Measurements from ENCODE around the gene TMEM97. TPM values are rescaled to one million over a fixed set of nuclear protein-coding genes. Genes with fewer than 3 reads are reported as not detected.
A peak's percentile ranks its signal among the peaks of the same experiment; 100 is the strongest.

TMEM97 gene
- total RNA-seq, 1 experiment from 2014 or later = 55.6 TPM

DNA sequence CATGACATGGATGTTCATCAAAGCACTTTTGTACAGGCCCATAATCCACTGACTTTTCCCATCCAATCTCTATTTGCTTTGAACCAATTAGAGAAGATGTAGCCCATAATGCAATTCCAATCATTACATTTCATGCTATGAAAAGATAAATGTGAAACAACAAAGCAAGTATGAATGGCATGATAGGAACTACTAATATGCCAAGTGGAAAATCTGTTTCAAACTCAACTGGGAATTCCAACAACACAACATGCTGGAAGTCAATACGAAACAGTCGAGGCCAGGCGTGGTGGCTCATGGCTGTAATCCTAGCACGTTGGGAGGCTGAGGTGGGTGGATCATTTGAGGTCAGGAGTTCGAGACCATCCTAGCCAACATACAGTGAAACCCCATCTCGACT lies 39.6 kb upstream of the TMEM97 start:
- Histone ChIP-seq H3K4me3 (replicated peaks in 1 of 2; ENCODE audit: low read depth in 1 of 2, low read length in 2 of 2) (no peak overlapping the region), H2AFZ (ENCODE audit: low read depth, low read length, poor library complexity, severe bottlenecking) (no peak overlapping the region), H3K27ac (ENCODE audit: low read depth, low read length) (no peak overlapping the region), H3K9ac (ENCODE audit: low read length) (no peak overlapping the region), H3K9me3 (ENCODE audit: control insufficient read depth in 1 of 2, insufficient read depth in 1 of 2, low read depth in 1 of 2, low read length in 2 of 2) (no peaks in the 10 kb centered on the region), H3K4me1 (ENCODE audit: control insufficient read depth in 1 of 2, insufficient read depth in 2 of 2, low read length in 2 of 2) (peaks cover 26 to 43% of the 10 kb centered on the region in 2 experiments), H3K4me2 (ENCODE audit: low read length) (peak overlapping the region; percentile 12; the same call in 1 of the 2 replicates), H3K27me3 (ENCODE audit: insufficient read depth, low read length) (0 out of 2 replicates have a peak, but pooled peaks cover under 1% of the 10 kb centered on the region), H4K20me1 (ENCODE audit: insufficient read depth) (no peaks in the 10 kb centered on the region), H3K9me2 (ENCODE audit: insufficient read depth) (no peaks in the 10 kb centered on the region), H3K79me2 (ENCODE audit: insufficient read depth, low read length) (no peaks in the 10 kb centered on the region), H3K36me3 (ENCODE audit: control insufficient read depth in 1 of 2, insufficient read depth in 2 of 2, low read length in 2 of 2) (no peaks in the 10 kb centered on the region)
- intact Hi-C loops (cut with micrococcal nuclease) = no loop called here
- no peak for TF ChIP-seq JUND (IDR thresholded peaks at IDR 0.05)
- no peak for TF ChIP-seq EZH2 (IDR thresholded peaks at IDR 0.05)
- no peak for TF ChIP-seq SP1 (IDR thresholded peaks at IDR 0.05; ENCODE audit: low read depth)
- TF ChIP-seq SRF (IDR thresholded peaks at IDR 0.05; ENCODE audit: low read depth) = no peak
- TF ChIP-seq EGR1 (IDR thresholded peaks at IDR 0.05; ENCODE audit: low read depth) = no peak
- TF ChIP-seq EZH2phosphoT487 (IDR thresholded peaks at IDR 0.05; ENCODE audit: borderline replicate concordance) = no peak
- TF ChIP-seq ZFX (IDR thresholded peaks at IDR 0.05) = no peak
- no peak for TF ChIP-seq SIN3A (IDR thresholded peaks at IDR 0.05; ENCODE audit: low read depth)
- TF ChIP-seq ELF1 (IDR thresholded peaks at IDR 0.05; ENCODE audit: borderline replicate concordance, low read depth) = no peak
- no peak for TF ChIP-seq RAD21 (IDR thresholded peaks at IDR 0.05; ENCODE audit: low read depth)
- TF ChIP-seq CEBPB (IDR thresholded peaks at IDR 0.05; ENCODE audit: low read depth) = no peak
- no peak for TF ChIP-seq POLR2A (IDR thresholded peaks at IDR 0.05; ENCODE audit: borderline replicate concordance, extremely low read depth, insufficient read depth, insufficient read length)
- no peak for TF ChIP-seq REST (IDR thresholded peaks at IDR 0.05; ENCODE audit: low read depth)
- TF ChIP-seq FOSL1 (IDR thresholded peaks at IDR 0.05; ENCODE audit: low read depth) = no peak
- TF ChIP-seq, protein P1, sequence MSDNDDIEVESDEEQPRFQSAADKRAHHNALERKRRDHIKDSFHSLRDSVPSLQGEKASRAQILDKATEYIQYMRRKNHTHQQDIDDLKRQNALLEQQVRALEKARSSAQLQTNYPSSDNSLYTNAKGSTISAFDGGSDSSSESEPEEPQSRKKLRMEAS (IDR thresholded peaks at IDR 0.05) = no peak
- ChIA-PET CTCF (no interaction called here), RAD21 (ENCODE audit: low non-redundant PET in 1 of 2, low total read pairs in 2 of 2, uncharacterized antibody in 2 of 2, unreplicated experiment in 2 of 2) (no interaction called here), POLR2A (no interaction called here)
- BruUV-seq (replicated peaks) = no TSS peak
- no peak for DNase-seq (ENCODE audit: low read depth, low spot score)
- ATAC-seq = no peak
